Measurements from ENCODE around the gene PARL.

- TF ChIP-seq PKNOX1 (IDR thresholded peaks at IDR 0.05), result no peak
- TF ChIP-seq FOXA1 (IDR thresholded peaks at IDR 0.05), result no peak
- no peak for TF ChIP-seq SUZ12 (IDR thresholded peaks at IDR 0.05)
- TF ChIP-seq TARDBP (IDR thresholded peaks at IDR 0.05), result no peak
- TF ChIP-seq FOXK2 (IDR thresholded peaks at IDR 0.05), result no peak
Observed at GRCh38 chr3:183933160-183933559, 48.5 kb upstream of the PARL start.

Measured in HEK293T (cell line).